ENCODE measurements around the gene CDK14. TPM values are rescaled to one million over a fixed set of nuclear protein-coding genes. Genes with fewer than 3 reads are reported as not detected.

CDK14 gene
- total and polyA plus RNA-seq, 2 of the 8 experiments (the other 6 are each of a cell fraction or from before 2014, with no cell fraction given) = 5.5 to 47.3 TPM

DNA sequence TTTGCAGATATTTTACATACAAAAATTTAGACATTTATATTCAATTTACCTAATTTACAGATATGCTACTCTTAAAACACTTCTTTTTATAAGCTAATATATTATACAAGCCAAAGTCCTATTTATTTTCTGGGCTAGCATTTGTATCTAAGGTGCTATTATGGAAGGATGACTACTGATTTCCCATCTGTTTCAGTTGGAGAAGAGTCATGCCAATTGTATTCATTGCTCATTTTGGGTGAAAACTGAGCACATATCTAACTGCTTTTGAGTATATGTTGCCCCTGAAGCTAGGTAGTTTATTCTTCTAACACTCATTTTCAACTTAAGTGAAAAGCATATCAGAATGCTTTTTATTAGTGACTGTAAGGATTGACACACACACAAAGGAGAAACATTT is 172.9 kb downstream of the CDK14 start:
- Histone ChIP-seq H3K4ac (replicated peaks; ENCODE audit: insufficient read length, low read depth, low read length) (no peak overlapping the region), H3K27me3 (replicated peaks in 1 of 4; ENCODE audit: control insufficient read depth in 3 of 4, extremely low read depth in 1 of 4, insufficient read depth in 3 of 4, low read length in 3 of 4) (no peaks in the 10 kb centered on the region), H3K23me2 (ENCODE audit: low read depth, low read length) (no peaks in the 10 kb centered on the region), H3K18ac (ENCODE audit: extremely low read depth, low read length) (no peak overlapping the region), H3K4me2 (ENCODE audit: insufficient read depth in 1 of 2, low read depth in 2 of 2, low read length in 2 of 2) (no peak overlapping the region), H3K36me3 (ENCODE audit: control insufficient read depth in 2 of 4, insufficient read depth in 4 of 4, low read length in 3 of 4) (no peaks in the 10 kb centered on the region), H2BK20ac (ENCODE audit: low read length) (no peak overlapping the region), H2AK5ac (ENCODE audit: low read depth, low read length) (no peak overlapping the region), H4K5ac (ENCODE audit: insufficient read length, low read depth, low read length) (no peak overlapping the region), H3K27ac (ENCODE audit: low read depth, low read length) (no peak overlapping the region), H3K23ac (ENCODE audit: insufficient read length) (no peak overlapping the region), H3K14ac (ENCODE audit: insufficient read length) (no peak overlapping the region), H3K4me1 (replicated peaks in 1 of 4; ENCODE audit: control insufficient read depth in 3 of 4, insufficient read depth in 4 of 4, low read length in 3 of 4) (peaks cover 0 to 2% (median 0%) of the 10 kb centered on the region in 4 experiments; a peak in 1 of 7 replicates), H4K8ac (ENCODE audit: extremely low read depth, insufficient read depth, low read length) (no peak overlapping the region), H2BK15ac (ENCODE audit: low read length) (no peak overlapping the region), H4K91ac (replicated peaks; ENCODE audit: insufficient read length, low read length) (no peak overlapping the region), H3K56ac (replicated peaks; ENCODE audit: insufficient read length, low read depth, low read length) (no peak overlapping the region), H2BK12ac (ENCODE audit: low read depth, low read length) (no peak overlapping the region), H2BK120ac (replicated peaks; ENCODE audit: low read depth, low read length) (no peak overlapping the region), H3K9ac (replicated peaks in 1 of 4; ENCODE audit: extremely low read depth in 1 of 4, low read depth in 3 of 4, low read length in 3 of 4) (no peak overlapping the region), H3K79me1 (ENCODE audit: low read depth, low read length) (no peaks in the 10 kb centered on the region), H3K4me3 (ENCODE audit: extremely low read depth in 1 of 4, insufficient read depth in 2 of 4, low read depth in 3 of 4, low read length in 4 of 4) (no peak overlapping the region), H3K9me3 (ENCODE audit: insufficient read depth in 2 of 2, low read depth in 1 of 2, low read length in 1 of 2) (no peaks in the 10 kb centered on the region), H2BK5ac (ENCODE audit: low read depth, low read length) (no peak overlapping the region), H4K20me1 (replicated peaks in 1 of 2; ENCODE audit: control insufficient read depth in 1 of 2, insufficient read depth in 2 of 2, low read length in 2 of 2) (no peaks in the 10 kb centered on the region), H3K79me2 (ENCODE audit: control insufficient read depth in 1 of 2, insufficient read depth in 2 of 2, low read length in 2 of 2) (no peaks in the 10 kb centered on the region), H2AFZ (ENCODE audit: low read length) (no peak overlapping the region)
- FAIRE-seq = no peak
- POLR2A ChIA-PET (ENCODE audit: partially characterized antibody) = no interaction called here
- DNase-seq (ENCODE audit: low read depth in 1 of 2, low spot score in 2 of 2) = no peak
- TF ChIP-seq POU5F1 (IDR thresholded peaks at IDR 0.05; ENCODE audit: low read depth, low read length) (no peak), JUN (IDR thresholded peaks at IDR 0.05; ENCODE audit: low read depth, low read length) (no peak), CBX8 (IDR thresholded peaks at IDR 0.05; ENCODE audit: borderline replicate concordance, low read depth, low read length) (no peak), TCF12 (IDR thresholded peaks at IDR 0.05; ENCODE audit: low read depth, low read length) (no peak), KDM5A (IDR thresholded peaks at IDR 0.05; ENCODE audit: low read length) (no peak)
- TF ChIP-seq, protein P1, sequence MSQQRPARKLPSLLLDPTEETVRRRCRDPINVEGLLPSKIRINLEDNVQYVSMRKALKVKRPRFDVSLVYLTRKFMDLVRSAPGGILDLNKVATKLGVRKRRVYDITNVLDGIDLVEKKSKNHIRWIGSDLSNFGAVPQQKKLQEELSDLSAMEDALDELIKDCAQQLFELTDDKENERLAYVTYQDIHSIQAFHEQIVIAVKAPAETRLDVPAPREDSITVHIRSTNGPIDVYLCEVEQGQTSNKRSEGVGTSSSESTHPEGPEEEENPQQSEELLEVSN (IDR thresholded peaks at IDR 0.05) = no peak
- CTCF ChIA-PET (ENCODE audit: partially characterized antibody) = interaction anchor here (1.4 kb wide), 1 partner anchor 338 kb away, joined by 4 read pairs; no protein-coding TSS in a partner anchor
